ENCODE results near the gene CD244.
"Not testable (repeated sequence)": the region's sequence is repeated elsewhere in the genome, so short reads cannot be mapped to it uniquely, and the experiment has no call there.

The CD244 gene

GRCh38 chr1:160797861-160798273 lies 64.8 kb downstream of the CD244 start:
- no peak for TF ChIP-seq JUND (IDR thresholded peaks at IDR 0.05; ENCODE audit: low read depth)
- no peak for DNase-seq (ENCODE audit: low read depth in 1 of 2, low spot score in 1 of 2)
- in situ Hi-C loops (cut with HindIII; ENCODE audit: low pct_unique_long_range_greater_than_20kb, low sequenced_read_pairs): no loop called here

DNA sequence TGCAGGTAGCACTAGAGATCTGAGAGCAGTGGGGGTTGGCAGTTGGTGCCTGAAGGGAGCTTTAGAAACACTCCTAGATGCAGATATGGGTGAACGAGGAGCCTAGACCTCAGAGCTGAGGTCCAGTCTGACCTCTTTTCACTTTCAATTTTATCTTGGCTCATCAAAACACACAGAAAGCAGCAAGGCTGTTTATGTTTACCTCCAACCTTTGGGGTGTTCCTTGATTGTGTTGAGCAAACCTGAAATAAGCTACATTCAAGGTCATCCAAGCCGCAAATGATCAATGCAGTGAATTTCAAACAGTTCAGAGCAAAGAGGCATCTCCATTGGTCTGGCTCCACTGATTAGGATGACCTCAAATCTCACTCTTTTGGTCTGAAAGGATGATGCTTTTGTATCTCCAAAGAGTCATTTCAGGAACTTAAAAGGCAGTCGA lies 65.4 kb downstream of the CD244 start:
- in situ Hi-C loops (cut with HindIII; ENCODE audit: low pct_unique_long_range_greater_than_20kb, low sequenced_read_pairs): no loop called here
- no peak for DNase-seq (ENCODE audit: low read depth in 1 of 2, low spot score in 1 of 2)
- TF ChIP-seq JUND (IDR thresholded peaks at IDR 0.05; ENCODE audit: low read depth): no peak

DNA sequence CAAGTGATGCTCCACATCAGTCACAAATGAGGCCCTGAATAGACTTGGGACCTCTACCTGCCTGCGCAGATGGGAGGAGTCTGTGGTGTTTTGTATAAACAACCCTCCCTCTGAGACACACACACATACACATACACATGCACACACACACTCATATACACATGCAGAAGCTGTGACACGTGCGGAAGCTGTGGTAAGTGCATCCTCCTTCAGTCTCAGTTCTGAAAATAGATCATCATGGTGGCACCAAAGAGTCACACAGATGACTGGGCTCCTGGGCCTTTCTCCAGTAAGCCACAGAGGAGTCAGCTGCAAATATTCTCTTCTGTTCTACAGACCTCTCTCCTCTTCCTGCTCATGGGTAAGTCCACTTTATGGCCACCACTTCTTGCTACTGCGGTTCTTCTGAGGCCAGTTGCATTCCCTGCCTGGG lies 66.7 kb downstream of the CD244 start, which contains the start of gene LY9:
Gene LY9 (plus strand): TSS at position 224 of the 433 bp plus-strand sequence. CDS start 14 bp downstream, at position 238.
- in situ Hi-C loops (cut with HindIII; ENCODE audit: low pct_unique_long_range_greater_than_20kb, low sequenced_read_pairs): no loop called here
- no peak for TF ChIP-seq JUND (IDR thresholded peaks at IDR 0.05; ENCODE audit: low read depth)
- no peak for DNase-seq (ENCODE audit: low read depth in 1 of 2, low spot score in 1 of 2)

- no peak for DNase-seq (ENCODE audit: low read depth in 1 of 2, low spot score in 1 of 2)
- in situ Hi-C loops (cut with HindIII; ENCODE audit: low pct_unique_long_range_greater_than_20kb, low sequenced_read_pairs): no loop called here
- no peak for TF ChIP-seq JUND (IDR thresholded peaks at IDR 0.05; ENCODE audit: low read depth)
Observed at GRCh38 chr1:160794376-160794775, 68.3 kb downstream of the CD244 start.

DNA sequence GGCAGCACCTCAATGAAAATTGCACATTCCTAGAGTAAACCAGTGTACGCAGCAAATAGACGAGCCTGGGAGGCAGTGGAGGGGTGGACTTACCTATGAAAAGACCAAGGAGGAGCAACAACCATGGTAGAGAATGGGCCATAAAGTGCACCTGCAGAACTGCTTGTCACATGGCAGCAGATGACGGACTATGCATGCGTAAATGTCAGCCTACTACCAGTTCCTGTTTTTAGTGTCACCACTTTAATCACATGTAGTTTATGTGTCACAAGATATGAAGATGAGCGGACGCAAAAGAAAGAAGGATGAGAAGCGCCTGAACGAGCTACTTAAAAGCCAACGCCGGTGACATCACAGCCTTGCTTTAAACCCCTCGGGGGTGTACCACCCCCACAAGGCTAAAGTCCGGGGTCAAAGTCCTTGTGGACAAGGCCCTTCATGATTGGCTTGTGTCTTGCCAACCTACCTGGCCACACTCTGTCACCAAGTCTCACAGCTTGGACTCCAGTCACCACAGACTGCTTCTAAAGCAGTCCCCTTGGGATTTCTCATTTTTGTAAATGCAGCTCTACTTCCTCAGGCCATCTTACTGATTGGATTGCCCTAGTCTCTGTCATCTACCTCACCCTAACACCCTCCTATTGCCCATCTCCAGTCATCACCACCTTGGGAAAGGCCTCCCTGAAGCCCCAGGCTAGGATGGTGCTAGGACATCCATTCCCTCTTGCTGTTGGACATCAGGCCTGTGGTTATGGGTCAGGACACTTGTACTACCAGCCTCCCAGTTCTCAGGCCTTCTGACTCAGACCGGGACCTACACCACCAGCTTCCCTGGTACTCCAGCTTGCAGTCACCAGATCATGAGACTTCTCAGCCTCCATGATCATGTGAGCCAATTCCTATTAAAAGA lies 72.7 kb downstream of the CD244 start:
- no peak for TF ChIP-seq JUND (IDR thresholded peaks at IDR 0.05; ENCODE audit: low read depth)
- no peak for DNase-seq (ENCODE audit: low read depth in 1 of 2, low spot score in 1 of 2)
- in situ Hi-C loops (cut with HindIII; ENCODE audit: low pct_unique_long_range_greater_than_20kb, low sequenced_read_pairs): no loop called here

- DNase-seq (ENCODE audit: low read depth in 1 of 2, low spot score in 1 of 2): peak in 1 of 2 experiments; percentile 53
- in situ Hi-C loops (cut with HindIII; ENCODE audit: low pct_unique_long_range_greater_than_20kb, low sequenced_read_pairs): no loop called here
- TF ChIP-seq JUND (IDR thresholded peaks at IDR 0.05; ENCODE audit: low read depth): no peak
Observed at GRCh38 chr1:160789051-160789701, 73.5 kb downstream of the CD244 start.

GRCh38 chr1:160782988-160783765 lies 79.5 kb downstream of the CD244 start:
- DNase-seq (ENCODE audit: low read depth in 1 of 2, low spot score in 1 of 2); in situ Hi-C loops (cut with HindIII; ENCODE audit: low pct_unique_long_range_greater_than_20kb, low sequenced_read_pairs): not testable (repeated sequence)

DNA sequence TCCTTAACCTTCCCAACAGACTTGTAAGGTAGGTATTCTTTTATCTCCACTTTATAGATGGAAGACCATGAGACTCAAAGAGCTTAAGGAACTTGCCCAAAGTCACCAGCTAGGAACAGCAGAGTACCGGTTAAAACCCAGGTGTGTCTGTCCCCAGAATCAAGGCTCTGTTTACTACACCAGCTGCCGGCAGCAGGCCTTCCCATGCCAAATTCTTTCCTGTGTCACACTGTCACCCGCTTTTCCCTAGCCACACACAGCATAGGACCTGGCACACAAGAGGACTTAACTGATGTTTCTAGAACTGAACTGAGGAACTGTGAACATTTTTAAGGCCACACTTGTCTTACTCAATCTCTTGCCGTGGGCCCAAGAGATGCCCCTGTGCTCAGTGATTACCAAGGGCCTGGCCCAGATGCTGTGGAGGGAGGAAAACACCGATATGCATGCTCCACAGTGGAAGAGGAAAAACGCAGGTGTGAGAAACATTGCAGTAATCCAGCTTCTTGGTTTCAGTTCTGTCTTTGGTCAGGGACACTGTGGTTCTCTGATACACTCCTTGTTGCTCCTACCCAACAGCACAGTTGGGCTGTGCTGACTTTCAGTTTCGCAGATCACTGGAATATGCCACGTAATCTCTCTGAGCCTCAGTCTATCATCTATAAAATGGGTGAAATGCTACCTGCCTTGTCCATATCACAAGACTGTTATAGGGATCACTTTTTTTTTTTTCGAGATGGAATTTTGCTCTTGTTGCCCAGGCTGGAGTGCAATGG lies 80.6 kb downstream of the CD244 start:
- in situ Hi-C loops (cut with HindIII; ENCODE audit: low pct_unique_long_range_greater_than_20kb, low sequenced_read_pairs): no loop called here
- no peak for TF ChIP-seq JUND (IDR thresholded peaks at IDR 0.05; ENCODE audit: low read depth)
- DNase-seq (ENCODE audit: low read depth in 1 of 2, low spot score in 1 of 2): peak in 1 of 2 experiments; percentile 9

- DNase-seq (ENCODE audit: low read depth in 1 of 2, low spot score in 1 of 2): peak in 1 of 2 experiments; percentile 31
- no peak for TF ChIP-seq JUND (IDR thresholded peaks at IDR 0.05; ENCODE audit: low read depth)
- in situ Hi-C loops (cut with HindIII; ENCODE audit: low pct_unique_long_range_greater_than_20kb, low sequenced_read_pairs): no loop called here
Observed at GRCh38 chr1:160781186-160781766, 81.4 kb downstream of the CD244 start.

GRCh38 chr1:160780398-160780755 lies 82.3 kb downstream of the CD244 start:
- in situ Hi-C loops (cut with HindIII; ENCODE audit: low pct_unique_long_range_greater_than_20kb, low sequenced_read_pairs): no loop called here
- no peak for TF ChIP-seq JUND (IDR thresholded peaks at IDR 0.05; ENCODE audit: low read depth)
- DNase-seq (ENCODE audit: low read depth in 1 of 2, low spot score in 1 of 2): peak in 1 of 2 experiments; percentile 20

All from T47D (cell line).